Occipital lobe (tissue), 2 donors: Measurements from ENCODE around the gene PTPRZ1. TPM values are rescaled to one million over a fixed set of nuclear protein-coding genes. Genes with fewer than 3 reads are reported as not detected.

Experiments
- DNase-seq: peaks from one replicate; lab custom pipeline; 2025; lab: John Stamatoyannopoulos, UW
- total RNA-seq: library from RNA; depleted of rRNA; stranded (reverse); fragments of >200 nt; gene quantifications from one replicate; pipeline ENCODE4 v1.2.3, GENCODE V29; 2014

PTPRZ1 gene
- total RNA-seq, 1 donor from 2014 or later: 250 TPM

GRCh38 chr7:122040147-122040546, 167.2 kb downstream of the PTPRZ1 start:
- DNase-seq: no peak

GRCh38 chr7:122046402-122046801, 173.4 kb downstream of the PTPRZ1 start:
- no peak for DNase-seq

GRCh38 chr7:122054393-122054792, 181.4 kb downstream of the PTPRZ1 start:
- DNase-seq: no peak

- no peak for DNase-seq
Measured at GRCh38 chr7:122055073-122055472, 182.1 kb downstream of the PTPRZ1 start.

GRCh38 chr7:122056977-122057376, 184.0 kb downstream of the PTPRZ1 start:
- no peak for DNase-seq

- no peak for DNase-seq
Measured at GRCh38 chr7:122059542-122059941, 186.6 kb downstream of the PTPRZ1 start.

- no peak for DNase-seq
Measured at GRCh38 chr7:122063146-122063545, 190.2 kb downstream of the PTPRZ1 start.

- no peak for DNase-seq
Measured at GRCh38 chr7:122064971-122065370, 192.0 kb downstream of the PTPRZ1 start.

- no peak for DNase-seq
Measured at GRCh38 chr7:122067077-122067476, 194.1 kb downstream of the PTPRZ1 start.

GRCh38 chr7:122068046-122068445, 195.1 kb downstream of the PTPRZ1 start:
- no peak for DNase-seq

GRCh38 chr7:122068999-122069398, 196.0 kb downstream of the PTPRZ1 start:
- DNase-seq: no peak

GRCh38 chr7:122070062-122070461, 197.1 kb downstream of the PTPRZ1 start:
- DNase-seq: no peak

- no peak for DNase-seq
Measured at GRCh38 chr7:122070834-122071233, 197.9 kb downstream of the PTPRZ1 start.

GRCh38 chr7:122072272-122072671, 199.3 kb downstream of the PTPRZ1 start:
- DNase-seq: no peak

GRCh38 chr7:122072924-122073599, 200.1 kb downstream of the PTPRZ1 start:
- DNase-seq: no peak

- DNase-seq: no peak
Measured at GRCh38 chr7:122073635-122074034, 200.7 kb downstream of the PTPRZ1 start.

GRCh38 chr7:122082160-122082559, 209.2 kb downstream of the PTPRZ1 start:
- DNase-seq: no peak

- DNase-seq: no peak
Measured at GRCh38 chr7:122082670-122083069, 209.7 kb downstream of the PTPRZ1 start.

- DNase-seq: peak; percentile 5
Measured at GRCh38 chr7:122092964-122093797, 220.2 kb downstream of the PTPRZ1 start.

GRCh38 chr7:122094549-122094948, 221.6 kb downstream of the PTPRZ1 start:
- DNase-seq: no peak

- no peak for DNase-seq
Measured at GRCh38 chr7:122095642-122096041, 222.7 kb downstream of the PTPRZ1 start.

GRCh38 chr7:122100021-122100420, 227.1 kb downstream of the PTPRZ1 start:
- DNase-seq: no peak

GRCh38 chr7:122103064-122103463, 230.1 kb downstream of the PTPRZ1 start:
- no peak for DNase-seq
